ENCODE data around the gene PCDHGA6. TPM values are rescaled to one million over a fixed set of nuclear protein-coding genes. Genes with fewer than 3 reads are reported as not detected.
"Not testable (repeated sequence)": the region's sequence is repeated elsewhere in the genome, so short reads cannot be mapped to it uniquely, and the experiment has no call there.

The PCDHGA6 gene
- polyA plus RNA-seq, 4 donors: 5.4 to 9.1 (median 6.5) TPM

GRCh38 chr5:141359790-141360426 lies 13.8 kb upstream of the PCDHGA6 start, which contains the start of gene PCDHGB2:
Gene PCDHGB2 (plus strand): TSS chr5:141359994. CDS start chr5:141360136, 142 bp downstream.
- DNase-seq (ENCODE audit: low read depth in 4 of 4, low spot score in 3 of 4): no peak

GRCh38 chr5:141360685-141361084 lies 13.0 kb upstream of the PCDHGA6 start:
- no peak for DNase-seq (ENCODE audit: low read depth in 4 of 4, low spot score in 3 of 4)

DNA sequence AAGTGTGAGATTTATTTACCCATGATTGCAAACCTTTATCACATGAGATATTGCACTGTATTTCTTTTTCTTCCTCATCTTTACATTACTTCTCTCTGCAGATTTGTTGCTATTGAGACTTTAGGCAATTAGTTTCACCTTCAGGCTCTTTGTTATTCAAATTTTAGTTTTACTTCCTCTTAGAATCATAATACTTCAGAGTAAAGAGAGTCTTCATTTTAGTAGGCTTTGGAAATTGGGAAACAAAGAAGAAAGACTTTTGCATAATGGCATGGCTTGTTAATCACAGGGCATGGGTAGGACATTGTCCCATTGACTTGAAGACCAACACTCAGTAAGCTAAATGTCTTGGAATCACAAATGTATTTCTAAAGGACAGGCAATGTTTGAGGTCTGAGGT lies 11.0 kb upstream of the PCDHGA6 start:
- DNase-seq (ENCODE audit: low read depth in 4 of 4, low spot score in 3 of 4): no peak

DNA sequence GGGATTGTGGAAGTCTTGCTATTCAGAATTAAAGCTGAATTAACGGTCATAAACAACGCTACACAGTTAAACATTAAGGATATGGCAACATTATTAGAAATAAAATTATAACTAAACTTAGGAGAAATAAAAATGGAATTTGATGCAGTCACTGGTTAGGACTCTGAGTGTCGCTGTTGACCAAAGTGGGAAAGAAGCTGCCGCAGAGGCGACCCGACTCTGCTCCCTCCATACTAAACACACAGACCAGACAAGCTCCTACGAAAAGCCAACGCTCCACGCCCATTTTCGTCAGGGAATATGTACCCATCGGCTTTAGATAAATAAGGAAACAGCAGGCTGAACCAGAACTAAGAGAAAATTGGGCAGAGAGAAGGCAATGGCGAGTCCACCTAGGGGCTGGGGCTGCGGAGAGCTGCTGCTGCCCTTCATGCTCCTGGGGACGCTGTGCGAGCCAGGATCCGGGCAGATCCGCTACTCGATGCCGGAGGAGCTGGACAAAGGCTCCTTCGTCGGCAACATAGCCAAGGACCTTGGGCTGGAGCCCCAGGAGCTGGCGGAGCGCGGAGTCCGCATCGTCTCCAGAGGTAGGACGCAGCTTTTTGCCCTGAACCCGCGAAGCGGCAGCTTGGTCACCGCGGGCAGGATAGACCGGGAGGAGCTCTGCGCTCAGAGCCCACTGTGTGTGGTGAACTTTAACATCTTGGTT lies 9.6 kb upstream of the PCDHGA6 start, which contains the start of gene PCDHGA5:
PCDHGA5 (plus strand) TSS at position 211 of the 709 bp plus-strand sequence; CDS start at position 380, 169 bp downstream.
- no peak for DNase-seq (ENCODE audit: low read depth in 4 of 4, low spot score in 3 of 4)

GRCh38 chr5:141366016-141366896 lies 7.4 kb upstream of the PCDHGA6 start:
- no peak for DNase-seq (ENCODE audit: low read depth in 4 of 4, low spot score in 3 of 4)

DNA sequence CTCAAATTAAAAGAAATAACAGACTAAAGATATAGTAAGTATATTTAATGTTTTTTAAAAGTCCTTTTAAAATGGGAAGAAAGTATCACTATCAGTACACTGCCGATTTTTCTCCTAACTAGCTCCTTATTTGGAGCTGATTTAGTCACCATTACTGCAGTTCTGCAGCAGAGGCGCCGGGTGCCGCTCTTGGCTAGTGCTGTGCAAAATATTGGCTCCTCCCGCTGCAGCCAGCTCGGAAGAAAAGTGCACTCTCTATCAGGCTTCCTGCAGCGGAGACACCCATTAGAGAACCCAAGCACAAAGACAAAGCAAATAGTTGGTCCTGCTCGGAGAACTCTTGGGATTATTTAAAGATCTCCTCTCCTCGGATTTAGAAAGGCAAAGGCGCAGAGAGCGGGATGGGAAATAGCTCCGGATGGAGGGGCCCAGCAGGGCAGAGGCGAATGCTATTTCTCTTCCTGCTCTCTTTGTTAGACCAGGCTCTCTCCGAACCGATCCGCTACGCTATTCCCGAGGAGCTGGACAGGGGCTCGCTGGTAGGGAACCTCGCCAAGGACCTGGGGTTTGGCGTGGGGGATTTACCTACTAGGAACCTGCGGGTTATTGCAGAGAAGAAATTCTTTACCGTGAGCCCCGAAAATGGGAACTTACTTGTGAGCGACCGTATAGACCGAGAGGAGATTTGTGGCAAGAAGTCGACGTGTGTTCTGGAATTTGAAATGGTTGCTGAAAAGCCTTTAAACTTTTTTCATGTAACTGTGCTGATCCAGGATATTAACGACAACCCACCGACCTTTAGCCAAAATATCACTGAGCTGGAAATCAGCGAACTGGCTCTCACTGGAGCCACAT lies 3.5 kb upstream of the PCDHGA6 start, which contains the start of gene PCDHGB3:
PCDHGB3 (plus strand) TSS at position 249 of the 855 bp plus-strand sequence; CDS start at position 402, 153 bp downstream.
- DNase-seq (ENCODE audit: low read depth in 4 of 4, low spot score in 3 of 4): no peak

- no peak for DNase-seq (ENCODE audit: low read depth in 4 of 4, low spot score in 3 of 4)
Observed at GRCh38 chr5:141371572-141372475, 1.9 kb upstream of the PCDHGA6 start.

GRCh38 chr5:141374627-141375026 lies 936 bp downstream of the PCDHGA6 start:
- DNase-seq (ENCODE audit: low read depth in 4 of 4, low spot score in 3 of 4): no peak

DNA sequence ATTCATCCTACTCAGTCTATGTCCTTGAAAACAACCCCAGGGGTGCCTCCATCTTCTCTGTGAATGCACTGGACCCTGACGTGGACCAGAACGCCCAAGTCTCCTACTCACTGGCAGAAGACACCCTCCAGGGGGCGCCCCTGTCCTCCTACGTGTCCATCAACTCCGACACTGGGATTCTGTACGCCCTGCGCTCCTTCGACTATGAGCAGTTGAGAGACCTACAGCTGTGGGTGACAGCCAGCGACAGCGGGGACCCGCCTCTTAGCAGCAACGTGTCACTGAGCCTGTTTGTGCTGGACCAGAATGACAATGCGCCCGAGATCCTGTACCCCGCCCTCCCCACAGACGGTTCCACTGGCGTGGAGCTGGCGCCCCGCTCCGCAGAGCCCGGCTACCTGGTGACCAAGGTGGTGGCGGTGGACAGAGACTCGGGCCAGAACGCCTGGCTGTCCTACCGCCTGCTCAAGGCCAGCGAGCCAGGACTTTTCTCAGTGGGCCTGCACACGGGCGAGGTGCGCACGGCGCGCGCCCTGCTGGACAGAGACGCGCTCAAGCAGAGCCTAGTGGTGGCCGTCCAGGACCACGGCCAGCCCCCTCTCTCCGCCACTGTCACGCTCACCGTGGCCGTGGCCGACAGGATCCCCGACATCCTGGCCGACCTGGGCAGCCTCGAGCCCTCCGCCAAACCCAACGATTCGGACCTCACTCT lies 1.9 kb downstream of the PCDHGA6 start:
- DNase-seq (ENCODE audit: low read depth in 4 of 4, low spot score in 3 of 4): not testable (repeated sequence)

- no peak for DNase-seq (ENCODE audit: low read depth in 4 of 4, low spot score in 3 of 4)
Observed at GRCh38 chr5:141382469-141383294, 9.0 kb downstream of the PCDHGA6 start, which contains the start of gene PCDHGA7. Gene PCDHGA7 (plus strand): TSS chr5:141382742. CDS start chr5:141382900, 158 bp downstream.

DNA sequence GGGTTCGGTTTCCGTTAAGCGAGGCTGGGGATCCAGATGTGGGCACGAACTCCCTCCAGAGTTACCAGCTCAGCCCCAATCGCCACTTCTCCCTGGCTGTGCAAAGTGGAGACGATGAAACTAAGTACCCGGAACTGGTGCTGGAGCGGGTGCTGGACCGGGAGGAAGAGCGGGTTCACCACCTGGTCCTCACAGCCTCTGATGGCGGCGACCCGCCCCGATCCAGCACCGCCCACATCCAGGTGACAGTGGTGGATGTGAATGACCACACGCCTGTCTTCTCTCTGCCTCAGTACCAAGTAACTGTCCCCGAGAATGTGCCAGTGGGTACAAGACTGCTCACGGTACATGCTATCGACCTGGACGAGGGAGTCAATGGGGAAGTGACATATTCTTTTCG lies 9.7 kb downstream of the PCDHGA6 start:
- no peak for DNase-seq (ENCODE audit: low read depth in 4 of 4, low spot score in 3 of 4)

DNA sequence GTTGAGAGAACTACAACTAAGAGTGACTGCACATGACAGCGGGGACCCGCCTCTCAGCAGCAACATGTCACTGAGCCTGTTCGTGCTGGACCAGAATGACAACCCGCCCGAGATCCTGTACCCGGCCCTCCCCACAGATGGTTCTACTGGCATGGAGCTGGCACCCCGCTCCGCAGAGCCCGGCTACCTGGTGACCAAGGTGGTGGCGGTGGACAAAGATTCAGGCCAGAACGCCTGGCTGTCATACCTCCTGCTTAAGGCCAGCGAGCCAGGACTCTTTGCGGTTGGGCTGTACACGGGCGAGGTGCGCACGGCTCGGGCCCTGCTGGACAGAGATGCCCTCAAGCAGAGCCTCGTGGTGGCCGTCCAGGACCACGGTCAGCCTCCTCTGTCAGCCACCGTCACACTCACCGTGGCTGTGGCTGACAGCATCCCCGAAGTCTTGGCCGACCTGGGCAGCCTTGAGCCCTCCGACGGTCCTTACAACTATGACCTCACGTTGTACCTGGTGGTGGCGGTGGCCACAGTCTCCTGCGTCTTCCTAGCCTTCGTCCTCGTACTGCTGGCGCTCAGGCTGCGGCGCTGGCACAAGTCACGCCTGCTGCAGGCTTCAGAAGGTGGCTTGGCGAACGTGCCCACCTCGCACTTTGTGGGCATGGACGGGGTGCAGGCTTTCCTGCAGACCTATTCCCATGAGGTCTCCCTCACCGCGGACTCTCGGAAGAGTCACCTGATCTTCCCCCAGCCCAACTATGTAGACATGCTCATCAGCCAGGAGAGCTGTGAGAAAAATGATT lies 11.0 kb downstream of the PCDHGA6 start:
- no peak for DNase-seq (ENCODE audit: low read depth in 4 of 4, low spot score in 3 of 4)

- not testable (repeated sequence) for DNase-seq (ENCODE audit: low read depth in 4 of 4, low spot score in 3 of 4)
Observed at GRCh38 chr5:141387557-141388311, 14.0 kb downstream of the PCDHGA6 start, which contains the start of gene PCDHGB4. Gene PCDHGB4 (plus strand): TSS chr5:141387698. CDS start chr5:141387885, 187 bp downstream.

DNA sequence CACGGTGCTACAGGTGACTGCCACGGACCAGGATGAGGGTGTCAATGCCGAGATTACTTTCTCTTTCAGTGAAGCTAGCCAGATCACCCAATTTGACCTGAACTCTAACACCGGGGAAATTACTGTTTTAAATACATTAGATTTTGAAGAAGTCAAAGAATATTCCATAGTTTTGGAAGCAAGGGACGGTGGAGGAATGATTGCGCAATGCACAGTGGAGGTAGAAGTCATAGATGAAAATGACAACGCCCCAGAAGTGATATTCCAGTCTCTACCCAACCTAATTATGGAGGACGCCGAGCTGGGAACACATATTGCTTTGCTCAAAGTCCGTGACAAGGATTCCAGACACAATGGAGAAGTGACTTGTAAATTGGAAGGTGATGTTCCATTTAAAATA lies 15.0 kb downstream of the PCDHGA6 start:
- no peak for DNase-seq (ENCODE audit: low read depth in 4 of 4, low spot score in 3 of 4)

GRCh38 chr5:141389153-141390042 lies 15.7 kb downstream of the PCDHGA6 start:
- no peak for DNase-seq (ENCODE audit: low read depth in 4 of 4, low spot score in 3 of 4)

Measured in right renal pelvis (tissue), 4 donors.